IMR-90 (cell line): ENCODE measurements around the gene PIK3C2A. TPM values are rescaled to one million over a fixed set of nuclear protein-coding genes. Genes with fewer than 3 reads are reported as not detected.

Experiments
- ATAC-seq: fragments of 200-7000 bp; cut with Tn5 transposase; 2 replicates; pipeline ENCODE4 v1.9.1; 2020; ENCODE audit warnings: low read depth, mild to moderate bottlenecking, moderate library complexity
- BruUV-seq: library from RNA; stranded (reverse); fragments of 400-500 nt; replicated peaks from 2 replicates; lab custom pipeline; 2021; lab: Mats Ljungman, UMichigan
- CTCF ChIA-PET: fragments of 300-600 bp; formaldehyde crosslinking; extraction: SDS; loops from one replicate; lab custom pipeline; 2021; ENCODE audit warnings: antibody characterized with exemption; lab: Yijun Ruan, JAX
- POLR2A ChIA-PET: fragments of 300-600 bp; sonication (Branson Sonifier 250); formaldehyde crosslinking; loops from one replicate; lab custom pipeline; 2022; ENCODE audit warnings: antibody characterized with exemption; ENCODE audit not compliant: unreplicated experiment; lab: Charles Lee
- DNase-seq: peaks from one replicate; pipeline ENCODE4 v3.0.0; 2013
- H2AFZ ChIP-seq: replicated peaks from 2 replicates; pipeline ENCODE3; 2013; ENCODE audit warnings: low read length, mild to moderate bottlenecking; ENCODE audit not compliant: poor library complexity
- H2AK5ac ChIP-seq: 2 replicates; pipeline ENCODE4 v1.6.1; 2013; ENCODE audit warnings: low read depth, low read length, inconsistent platforms
- H2AK9ac ChIP-seq: replicated peaks from 2 replicates; pipeline ENCODE3; 2013; ENCODE audit warnings: mild to moderate bottlenecking, low read depth, low read length, moderate library complexity; ENCODE audit not compliant: poor library complexity
- H2BK120ac ChIP-seq: 2 replicates; pipeline ENCODE4 v1.6.1; 2013; ENCODE audit warnings: low read depth, low read length, inconsistent platforms
- H2BK15ac ChIP-seq: 3 replicates; pipeline ENCODE4 v1.6.1; 2013; ENCODE audit warnings: low read depth, low read length, inconsistent platforms
- H2BK20ac ChIP-seq: 2 replicates; pipeline ENCODE4 v1.6.1; 2013; ENCODE audit warnings: low read depth, mild to moderate bottlenecking, inconsistent platforms, low read length, moderate library complexity
- H2BK5ac ChIP-seq: 2 replicates; pipeline ENCODE4 v1.6.1; 2013; ENCODE audit warnings: mild to moderate bottlenecking, low read depth, low read length, inconsistent platforms; ENCODE audit not compliant: poor library complexity, severe bottlenecking
- H3K14ac ChIP-seq: replicated peaks from 2 replicates; pipeline ENCODE4 v1.6.1; 2013; ENCODE audit warnings: low read depth, low read length, inconsistent platforms
- H3K18ac ChIP-seq: 2 replicates; pipeline ENCODE4 v1.6.1; 2013; ENCODE audit warnings: low read depth, low read length, control low read depth
- H3K23ac ChIP-seq: 2 replicates; pipeline ENCODE4 v1.6.1; 2013; ENCODE audit warnings: low read depth, low read length, inconsistent platforms
- H3K27ac ChIP-seq: 2 replicates; pipeline ENCODE4 v1.5.1; 2013; ENCODE audit warnings: mild to moderate bottlenecking, control low read depth, low read length; ENCODE audit not compliant: insufficient read depth
- H3K27me3 ChIP-seq: 2 replicates; pipeline ENCODE4 v1.6.1; 2013; ENCODE audit warnings: low read length; ENCODE audit not compliant: control insufficient read depth, insufficient read depth
- H3K36me3 ChIP-seq: 2 replicates; pipeline ENCODE4 v1.6.1; 2013; ENCODE audit warnings: low read length, mixed read lengths; ENCODE audit not compliant: control insufficient read depth, insufficient read depth
- H3K4ac ChIP-seq: 2 replicates; pipeline ENCODE4 v1.6.1; 2013; ENCODE audit warnings: low read depth, low read length, inconsistent platforms
- H3K4me1 ChIP-seq: 2 replicates; pipeline ENCODE4 v1.6.1; 2013; ENCODE audit warnings: low read length, mixed read lengths; ENCODE audit not compliant: control insufficient read depth, insufficient read depth
- H3K4me2 ChIP-seq: 2 replicates; pipeline ENCODE4 v1.6.1; 2013; ENCODE audit warnings: low read depth, mild to moderate bottlenecking, control low read depth, low read length, moderate library complexity
- H3K4me3 ChIP-seq: 2 replicates; pipeline ENCODE4 v1.5.1; 2013; ENCODE audit warnings: low read depth, mild to moderate bottlenecking, control low read depth, low read length, moderate library complexity; ENCODE audit not compliant: insufficient read depth
- H3K56ac ChIP-seq: 2 replicates; pipeline ENCODE4 v1.6.1; 2013; ENCODE audit warnings: low read length, inconsistent platforms; ENCODE audit not compliant: insufficient read depth; ENCODE audit errors: extremely low read depth
- H3K79me1 ChIP-seq, 2 experiments: 2 replicates each; pipeline ENCODE4 v1.6.1; 2013; ENCODE audit warnings: low read length in 2 of 2, inconsistent platforms in 1 of 2, low read depth in 1 of 2
- H3K9ac ChIP-seq: 2 replicates; pipeline ENCODE4 v1.6.1; 2013; ENCODE audit warnings: low read depth, low read length, control low read depth
- H3K9me1 ChIP-seq: 2 replicates; pipeline ENCODE4 v1.6.1; 2013; ENCODE audit warnings: low read length, inconsistent platforms; ENCODE audit not compliant: insufficient read depth
- H3K9me3 ChIP-seq: 2 replicates; pipeline ENCODE4 v1.6.1; 2013; ENCODE audit warnings: low read length; ENCODE audit not compliant: control insufficient read depth, insufficient read depth
- H4K20me1 ChIP-seq: 2 replicates; pipeline ENCODE4 v1.6.1; 2013; ENCODE audit warnings: low read length, inconsistent platforms; ENCODE audit not compliant: insufficient read depth
- H4K5ac ChIP-seq: 2 replicates; pipeline ENCODE4 v1.6.1; 2013; ENCODE audit warnings: mild to moderate bottlenecking, low read depth, low read length, control low read depth
- H4K8ac ChIP-seq, 2 experiments: 2 replicates each; pipeline ENCODE4 v1.6.1; 2013; ENCODE audit warnings: low read depth in 2 of 2, low read length in 2 of 2, control low read depth in 1 of 2, inconsistent platforms in 1 of 2
- H4K91ac ChIP-seq: 2 replicates; pipeline ENCODE4 v1.6.1; 2013; ENCODE audit warnings: low read depth, low read length, inconsistent platforms; ENCODE audit not compliant: insufficient read depth
- ELK1 ChIP-seq: fragments of 150-350 bp; IDR thresholded peaks from 2 replicates; pipeline ENCODE4 v1.6.1; 2016; ENCODE audit warnings: low read depth, mild to moderate bottlenecking, low read length, moderate library complexity, borderline replicate concordance
- MXI1 ChIP-seq: IDR thresholded peaks from 2 replicates; pipeline ENCODE4 v1.6.1; 2012; ENCODE audit warnings: low read depth, mild to moderate bottlenecking, low read length, moderate library complexity, borderline replicate concordance
- dilution Hi-C: fragments of 300-500 bp; cut with HindIII; formaldehyde crosslinking; loops from one replicate; pipeline ENCODE4 v1.14.3; 2018; ENCODE audit warnings: low sequenced_read_pairs; ENCODE audit not compliant: unreplicated experiment
- in situ Hi-C: fragments of 300-500 bp; cut with MboI; formaldehyde crosslinking; loops from 3 replicates; pipeline ENCODE4 v1.14.3; 2019; ENCODE audit warnings: low sequenced_read_pairs, inconsistent platforms, mixed read lengths
- intact Hi-C: fragments of 100-400 bp; cut with micrococcal nuclease; formaldehyde crosslinking; loops from 2 replicates; pipeline ENCODE4 v1.10.0; 2022
- polyA plus RNA-seq, 3 experiments: library from polyadenylated mRNA; depleted of rRNA; stranded (reverse); fragments of >200 nt; gene quantifications; 2 replicates each; pipeline ENCODE4 v1.2.3, GENCODE V29; 2012; ENCODE audit warnings: low replicate concordance in 1 of 3
- total RNA-seq: library from RNA; depleted of rRNA; stranded (reverse); fragments of >200 nt; gene quantifications from 2 replicates; pipeline ENCODE4 v1.2.3, GENCODE V29; 2012

The PIK3C2A gene
- total and polyA plus RNA-seq, 2 of the 4 experiments (the other 2 are of a cell fraction): 14.6 to 36.6 TPM

GRCh38 chr11:17214338-17214737 is 6.6 kb upstream of the PIK3C2A start:
- H3K14ac ChIP-seq: no peak overlapping the region
- no peaks in the 10 kb centered on the region for H3K4me1 ChIP-seq
- intact Hi-C loops: no loop called here
- ChIA-PET POLR2A (no interaction called here), CTCF (no interaction called here)
- no peak overlapping the region for H4K8ac ChIP-seq
- H3K4ac ChIP-seq: no peak overlapping the region
- no peak overlapping the region for H2BK5ac ChIP-seq
- no peak overlapping the region for H3K4me2 ChIP-seq
- H3K27me3 ChIP-seq: no peaks in the 10 kb centered on the region
- in situ Hi-C loops: no loop called here
- no peak overlapping the region for H3K27ac ChIP-seq
- no peak overlapping the region for H3K56ac ChIP-seq
- no peak overlapping the region for H4K91ac ChIP-seq
- H2BK15ac ChIP-seq: no peak overlapping the region
- no peak overlapping the region for H3K9ac ChIP-seq
- BruUV-seq: no TSS peak
- H2AK9ac ChIP-seq: no peak overlapping the region
- H3K18ac ChIP-seq: no peak overlapping the region
- no peak overlapping the region for H2BK20ac ChIP-seq
- TF ChIP-seq MXI1 (no peak), ELK1 (no peak)
- no peak for DNase-seq
- no peaks in the 10 kb centered on the region for H3K9me3 ChIP-seq
- H3K36me3 ChIP-seq: no peaks in the 10 kb centered on the region
- no peak overlapping the region for H3K23ac ChIP-seq
- no peak overlapping the region for H4K5ac ChIP-seq
- H4K20me1 ChIP-seq: no peaks in the 10 kb centered on the region
- no peaks in the 10 kb centered on the region for H3K79me1 ChIP-seq
- ATAC-seq: no peak
- H3K4me3 ChIP-seq: no peak overlapping the region
- H3K9me1 ChIP-seq: no peaks in the 10 kb centered on the region
- H2BK120ac ChIP-seq: no peak overlapping the region
- no peak overlapping the region for H2AFZ ChIP-seq
- dilution Hi-C loops: no loop called here
- H2AK5ac ChIP-seq: no peak overlapping the region
